ENCODE data around the gene MYADM.

The MYADM gene

GRCh38 chr19:53912653-53913052 lies 45.0 kb downstream of the MYADM start:
- Histone ChIP-seq H3K9ac (ENCODE audit: low read depth in 1 of 2, low read length in 2 of 2) (no peak overlapping the region), H3K9me3 (ENCODE audit: control insufficient read depth in 2 of 2, low read length in 2 of 2) (no peaks in the 10 kb centered on the region), H3K4me1 (ENCODE audit: control insufficient read depth in 2 of 2, insufficient read depth in 2 of 2, low read length in 2 of 2) (no peaks in the 10 kb centered on the region), H3K4me3 (ENCODE audit: low read length in 2 of 2) (no peak overlapping the region), H3K27me3 (ENCODE audit: control insufficient read depth in 2 of 2, insufficient read depth in 2 of 2, low read length in 2 of 2) (peaks cover 17 to 33% of the 10 kb centered on the region in 2 donors), H3K27ac (ENCODE audit: low read depth in 2 of 2, low read length in 2 of 2) (no peak overlapping the region), H3K36me3 (ENCODE audit: control insufficient read depth in 2 of 2, insufficient read depth in 2 of 2, low read length in 2 of 2) (no peaks in the 10 kb centered on the region)

DNA sequence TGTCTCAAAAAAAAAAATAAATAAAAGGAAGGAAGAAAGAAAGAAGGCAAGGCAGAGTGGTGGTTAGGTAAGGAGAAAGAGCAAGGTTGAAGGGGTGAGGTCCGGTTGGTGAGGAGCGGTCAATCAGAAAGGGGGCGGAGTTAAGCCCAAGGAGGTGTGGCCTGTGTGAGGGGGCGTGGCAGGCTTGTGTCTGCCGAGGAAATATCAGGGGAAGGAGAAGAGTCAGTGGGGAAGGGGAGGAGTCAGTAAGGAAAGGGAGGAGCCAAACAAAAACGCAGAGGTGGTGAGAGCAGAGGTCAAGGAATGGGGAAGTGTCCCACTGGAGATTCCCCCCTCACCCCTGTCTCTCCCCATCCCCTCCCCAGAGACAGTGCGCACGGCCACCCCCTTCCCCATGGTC lies 47.3 kb downstream of the MYADM start:
- no peak overlapping the region for H3K4me3 ChIP-seq (ENCODE audit: low read length in 2 of 2)
- H3K9me3 ChIP-seq (ENCODE audit: control insufficient read depth in 2 of 2, low read length in 2 of 2): no peaks in the 10 kb centered on the region
- no peak overlapping the region for H3K9ac ChIP-seq (ENCODE audit: low read depth in 1 of 2, low read length in 2 of 2)
- no peak overlapping the region for H3K27ac ChIP-seq (ENCODE audit: low read depth in 2 of 2, low read length in 2 of 2)
- H3K4me1 ChIP-seq (ENCODE audit: control insufficient read depth in 2 of 2, insufficient read depth in 2 of 2, low read length in 2 of 2): no peaks in the 10 kb centered on the region
- no peaks in the 10 kb centered on the region for H3K36me3 ChIP-seq (ENCODE audit: control insufficient read depth in 2 of 2, insufficient read depth in 2 of 2, low read length in 2 of 2)
- H3K27me3 ChIP-seq (ENCODE audit: control insufficient read depth in 2 of 2, insufficient read depth in 2 of 2, low read length in 2 of 2): peaks cover 7 to 14% of the 10 kb centered on the region in 2 donors

- Histone ChIP-seq H3K27me3 (ENCODE audit: control insufficient read depth in 2 of 2, insufficient read depth in 2 of 2, low read length in 2 of 2) (peaks cover 3 to 9% of the 10 kb centered on the region in 2 donors), H3K9me3 (ENCODE audit: control insufficient read depth in 2 of 2, low read length in 2 of 2) (no peaks in the 10 kb centered on the region), H3K27ac (ENCODE audit: low read depth in 2 of 2, low read length in 2 of 2) (no peak overlapping the region), H3K4me3 (ENCODE audit: low read length in 2 of 2) (no peak overlapping the region), H3K36me3 (ENCODE audit: control insufficient read depth in 2 of 2, insufficient read depth in 2 of 2, low read length in 2 of 2) (no peaks in the 10 kb centered on the region), H3K9ac (ENCODE audit: low read depth in 1 of 2, low read length in 2 of 2) (no peak overlapping the region), H3K4me1 (ENCODE audit: control insufficient read depth in 2 of 2, insufficient read depth in 2 of 2, low read length in 2 of 2) (no peaks in the 10 kb centered on the region)
Observed at GRCh38 chr19:53916004-53916403, 48.3 kb downstream of the MYADM start.

- no peaks in the 10 kb centered on the region for H3K36me3 ChIP-seq (ENCODE audit: control insufficient read depth in 2 of 2, insufficient read depth in 2 of 2, low read length in 2 of 2)
- no peak overlapping the region for H3K4me3 ChIP-seq (ENCODE audit: low read length in 2 of 2)
- no peak overlapping the region for H3K9ac ChIP-seq (ENCODE audit: low read depth in 1 of 2, low read length in 2 of 2)
- H3K4me1 ChIP-seq (ENCODE audit: control insufficient read depth in 2 of 2, insufficient read depth in 2 of 2, low read length in 2 of 2): no peaks in the 10 kb centered on the region
- no peak overlapping the region for H3K27ac ChIP-seq (ENCODE audit: low read depth in 2 of 2, low read length in 2 of 2)
- no peaks in the 10 kb centered on the region for H3K9me3 ChIP-seq (ENCODE audit: control insufficient read depth in 2 of 2, low read length in 2 of 2)
- H3K27me3 ChIP-seq (ENCODE audit: control insufficient read depth in 2 of 2, insufficient read depth in 2 of 2, low read length in 2 of 2): peaks cover 0 to 3% of the 10 kb centered on the region in 2 donors
Observed at GRCh38 chr19:53917356-53917755, 49.7 kb downstream of the MYADM start.
